Measurements from ENCODE around the gene TMEM132C. TPM values are rescaled to one million over a fixed set of nuclear protein-coding genes. Genes with fewer than 3 reads are reported as not detected.

TMEM132C gene
- total and polyA plus RNA-seq, 2 of the 8 experiments (the other 6 are each of a cell fraction or from before 2014, with no cell fraction given): 0.23 to 0.76 TPM

GRCh38 chr12:128549601-128550218 is 282.7 kb downstream of the TMEM132C start (continued):
- TF ChIP-seq CHD7 (IDR thresholded peaks at IDR 0.05; ENCODE audit: insufficient replicate concordance, low read length): no peak
- TF ChIP-seq ATF2 (IDR thresholded peaks at IDR 0.05; ENCODE audit: low read length): no peak
- TF ChIP-seq JUND (IDR thresholded peaks at IDR 0.05; ENCODE audit: low read length): no peak
- no peak for TF ChIP-seq KDM1A (IDR thresholded peaks at IDR 0.05; ENCODE audit: borderline replicate concordance, low read length)
- no peak for TF ChIP-seq KDM5A (IDR thresholded peaks at IDR 0.05; ENCODE audit: low read length)
